Endothelial cell of umbilical vein (primary cell): Measurements from ENCODE around the gene GYS1. TPM values are rescaled to one million over a fixed set of nuclear protein-coding genes. Genes with fewer than 3 reads are reported as not detected.

Experiments
- BruUV-seq: library from RNA; stranded (reverse); fragments of 400-500 nt; replicated peaks from 2 replicates; lab custom pipeline; 2021; lab: Mats Ljungman, UMichigan
- CTCF ChIA-PET: fragments of 300-600, 350-600 bp; sonication (Branson Sonifier 250); formaldehyde crosslinking; loops from one replicate; lab custom pipeline; 2021; ENCODE audit warnings: antibody characterized with exemption, inconsistent platforms; lab: Charles Lee
- POLR2A ChIA-PET: fragments of 300-600, 350-600 bp; sonication (Branson Sonifier 250); formaldehyde crosslinking; loops from one replicate; lab custom pipeline; 2021; ENCODE audit warnings: antibody characterized with exemption, inconsistent platforms; lab: Charles Lee
- DNase-seq: peaks from one replicate; pipeline ENCODE4 v3.0.0-alpha.2; 2011; ENCODE audit warnings: low read depth, low spot score
- FAIRE-seq: peaks from 2 replicates; lab custom pipeline; 2011; peaks lifted over from hg19 to GRCh38; lab: Jason Lieb, UNC
- H2AFZ ChIP-seq: 2 replicates; pipeline ENCODE4 v1.6.0; 2012; ENCODE audit warnings: low read depth, low read length, control low read depth, inconsistent platforms
- H3K27ac ChIP-seq: 2 replicates; pipeline ENCODE4 v1.5.1; 2011; ENCODE audit warnings: low read depth, mild to moderate bottlenecking, control low read depth, low read length, moderate library complexity; ENCODE audit not compliant: insufficient read depth
- H3K27me3 ChIP-seq, 2 experiments: 2 replicates each; pipeline versions ENCODE4 v1.6.0 to v1.6.1; 2011; ENCODE audit warnings: low read length in 2 of 2, mixed read lengths in 1 of 2; ENCODE audit not compliant: control insufficient read depth in 2 of 2, insufficient read depth in 2 of 2
- H3K36me3 ChIP-seq, 2 experiments: 2 replicates in 1 of 2; 3 replicates in 1 of 2; pipeline ENCODE4 v1.5.1; 2011; ENCODE audit warnings: low read length in 2 of 2, mild to moderate bottlenecking in 1 of 2, moderate library complexity in 1 of 2; ENCODE audit not compliant: control insufficient read depth in 2 of 2, insufficient read depth in 2 of 2; ENCODE audit errors: extremely low read depth in 1 of 2
- H3K4me1 ChIP-seq: 3 replicates; pipeline ENCODE4 v1.5.1; 2011; ENCODE audit warnings: mild to moderate bottlenecking, low read length; ENCODE audit not compliant: control insufficient read depth, insufficient read depth; ENCODE audit errors: extremely low read depth
- H3K4me2 ChIP-seq: 2 replicates; pipeline ENCODE4 v1.6.1; 2011; ENCODE audit warnings: low read length, control low read depth, mixed read lengths; ENCODE audit not compliant: insufficient read depth
- H3K4me3 ChIP-seq, 3 experiments: fragments of 200-600 bp in 1 of 3; sonication (generic), shearing (Covaris generic) in 1 of 3; replicated peaks in 1 of 3; 2 replicates each; pipeline ENCODE4 v1.5.1; 2011 to 2016; ENCODE audit warnings: control low read depth in 3 of 3, low read length in 3 of 3, mild to moderate bottlenecking in 2 of 3, inconsistent platforms in 1 of 3, low read depth in 1 of 3, moderate library complexity in 1 of 3; ENCODE audit not compliant: insufficient read depth in 1 of 3
- H3K79me2 ChIP-seq: 2 replicates; pipeline ENCODE4 v1.6.0; 2012; ENCODE audit warnings: low read length, inconsistent platforms; ENCODE audit not compliant: control insufficient read depth, insufficient read depth
- H3K9ac ChIP-seq: replicated peaks from 2 replicates; pipeline ENCODE3; 2011; ENCODE audit warnings: low read length, control low read depth; ENCODE audit not compliant: insufficient read depth; ENCODE audit errors: extremely low read depth
- H3K9me1 ChIP-seq: replicated peaks from 3 replicates; pipeline ENCODE4 v1.6.0; 2011; ENCODE audit warnings: mild to moderate bottlenecking, low read length; ENCODE audit not compliant: control insufficient read depth, insufficient read depth; ENCODE audit errors: extremely low read depth
- H3K9me3 ChIP-seq: replicated peaks from 2 replicates; pipeline ENCODE4 v1.5.1; 2012; ENCODE audit warnings: low read length, inconsistent platforms; ENCODE audit not compliant: control insufficient read depth, insufficient read depth
- H4K20me1 ChIP-seq: replicated peaks from 2 replicates; pipeline ENCODE3; 2011; ENCODE audit warnings: mild to moderate bottlenecking, low read length; ENCODE audit not compliant: control insufficient read depth, insufficient read depth; ENCODE audit errors: extremely low read depth
- EZH2 ChIP-seq: IDR thresholded peaks from 2 replicates; pipeline ENCODE4 v1.6.1; 2012; ENCODE audit warnings: borderline replicate concordance, low read depth, mild to moderate bottlenecking, moderate library complexity, low read length, inconsistent platforms; ENCODE audit not compliant: severe bottlenecking
- FOS ChIP-seq: IDR thresholded peaks from 2 replicates; pipeline ENCODE4 v1.6.1; 2011; ENCODE audit warnings: mild to moderate bottlenecking, low read length, moderate library complexity, borderline replicate concordance; ENCODE audit not compliant: insufficient read depth
- GATA2 ChIP-seq: IDR thresholded peaks from 2 replicates; pipeline ENCODE4 v1.7.0; 2011; ENCODE audit warnings: low read depth, mild to moderate bottlenecking, moderate library complexity, mixed read lengths, low read length; ENCODE audit not compliant: insufficient read length, insufficient read depth
- JUN ChIP-seq: IDR thresholded peaks from 2 replicates; pipeline ENCODE4 v1.6.1; 2011; ENCODE audit warnings: borderline replicate concordance, low read depth; ENCODE audit not compliant: insufficient read length, insufficient read depth
- MYC ChIP-seq: IDR thresholded peaks from one replicate; pipeline ENCODE4 v1.6.1; 2011; ENCODE audit warnings: mild to moderate bottlenecking, low read depth, low read length
- POLR2A ChIP-seq: IDR thresholded peaks from 2 replicates; pipeline ENCODE4 v1.6.1; 2012; ENCODE audit warnings: low read depth, mild to moderate bottlenecking, control low read depth, low read length
- POLR2AphosphoS5 ChIP-seq: IDR thresholded peaks from 2 replicates; pipeline ENCODE4 v1.6.1; 2012; ENCODE audit warnings: low read depth, mild to moderate bottlenecking, control low read depth, low read length, moderate library complexity; ENCODE audit not compliant: insufficient read depth
- dilution Hi-C: fragments of 300-500 bp; cut with MboI; formaldehyde crosslinking; loops from one replicate; pipeline ENCODE4 v1.15.0; 2019; ENCODE audit warnings: low sequenced_read_pairs; ENCODE audit not compliant: extremely low pct_ligation_motif_present
- intact Hi-C: fragments of 100-400 bp; cut with micrococcal nuclease; formaldehyde crosslinking; loops from one replicate; pipeline ENCODE4 v1.10.0; 2022
- polyA plus RNA-seq, 4 experiments: library from polyadenylated mRNA; depleted of rRNA in 3 of 4; stranded (reverse) in 3 of 4; unstranded in 1 of 4; fragments of >200 nt; gene quantifications; 2 replicates each; pipeline versions ENCODE4 v1.2.1 to v1.2.3, GENCODE V29; 2011 to 2012; ENCODE audit warnings: missing spikeins in 1 of 4
- total RNA-seq: library from RNA; stranded (reverse); gene quantifications from 2 replicates; pipeline ENCODE4 v1.2.3, GENCODE V29; 2021
- TF ChIP-seq, protein P1 (sequence below): IDR thresholded peaks from 2 replicates; pipeline ENCODE4 v1.6.1; 2011; ENCODE audit not compliant: insufficient read depth, insufficient read length
- TF ChIP-seq, protein P2 (sequence below), 2 donors: IDR thresholded peaks; 1 replicate in 1 of 2; 2 replicates in 1 of 2; pipeline ENCODE4 v1.5.1; 2011; ENCODE audit warnings: low read length in 2 of 2, mild to moderate bottlenecking in 2 of 2, moderate library complexity in 2 of 2, control low read depth in 1 of 2, inconsistent platforms in 1 of 2, low read depth in 1 of 2; ENCODE audit not compliant: insufficient read depth in 1 of 2; ENCODE audit errors: extremely low read depth in 1 of 2

Gene GYS1
- total and polyA plus RNA-seq, 2 donors (not counting 3 experiments of a cell fraction or from before 2014, with no cell fraction given): 39.0 to 58.9 TPM

DNA sequence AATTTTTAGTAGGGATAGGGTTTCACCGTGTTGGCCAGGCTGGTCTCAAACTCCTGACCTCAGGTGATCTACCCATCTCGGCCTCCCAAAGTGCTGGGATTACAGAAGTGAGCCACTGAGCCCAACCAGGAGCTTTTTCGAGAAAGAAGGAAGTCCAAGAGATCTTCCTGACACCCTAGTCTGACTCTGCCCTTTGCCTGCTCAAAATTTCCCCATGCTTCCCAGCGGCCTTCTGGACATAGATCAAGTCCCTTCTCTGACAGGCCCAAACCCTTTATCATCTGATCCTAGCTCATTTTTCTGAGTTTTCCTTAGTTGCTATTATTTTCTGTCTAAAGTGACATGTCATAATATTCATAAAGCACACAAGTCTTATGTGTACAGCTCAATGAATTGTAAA, 40.0 kb downstream of the GYS1 start:
- TF ChIP-seq EZH2 (no peak), MYC (no peak), GATA2 (no peak), POLR2A (no peak), FOS (no peak), POLR2AphosphoS5 (no peak), JUN (no peak)
- TF ChIP-seq, protein P1, sequence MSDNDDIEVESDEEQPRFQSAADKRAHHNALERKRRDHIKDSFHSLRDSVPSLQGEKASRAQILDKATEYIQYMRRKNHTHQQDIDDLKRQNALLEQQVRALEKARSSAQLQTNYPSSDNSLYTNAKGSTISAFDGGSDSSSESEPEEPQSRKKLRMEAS: no peak
- TF ChIP-seq, protein P2, sequence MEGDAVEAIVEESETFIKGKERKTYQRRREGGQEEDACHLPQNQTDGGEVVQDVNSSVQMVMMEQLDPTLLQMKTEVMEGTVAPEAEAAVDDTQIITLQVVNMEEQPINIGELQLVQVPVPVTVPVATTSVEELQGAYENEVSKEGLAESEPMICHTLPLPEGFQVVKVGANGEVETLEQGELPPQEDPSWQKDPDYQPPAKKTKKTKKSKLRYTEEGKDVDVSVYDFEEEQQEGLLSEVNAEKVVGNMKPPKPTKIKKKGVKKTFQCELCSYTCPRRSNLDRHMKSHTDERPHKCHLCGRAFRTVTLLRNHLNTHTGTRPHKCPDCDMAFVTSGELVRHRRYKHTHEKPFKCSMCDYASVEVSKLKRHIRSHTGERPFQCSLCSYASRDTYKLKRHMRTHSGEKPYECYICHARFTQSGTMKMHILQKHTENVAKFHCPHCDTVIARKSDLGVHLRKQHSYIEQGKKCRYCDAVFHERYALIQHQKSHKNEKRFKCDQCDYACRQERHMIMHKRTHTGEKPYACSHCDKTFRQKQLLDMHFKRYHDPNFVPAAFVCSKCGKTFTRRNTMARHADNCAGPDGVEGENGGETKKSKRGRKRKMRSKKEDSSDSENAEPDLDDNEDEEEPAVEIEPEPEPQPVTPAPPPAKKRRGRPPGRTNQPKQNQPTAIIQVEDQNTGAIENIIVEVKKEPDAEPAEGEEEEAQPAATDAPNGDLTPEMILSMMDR (IDR thresholded peaks at IDR 0.05; ENCODE audit: extremely low read depth in 1 of 2, insufficient read depth in 1 of 2, low read depth in 1 of 2, low read length in 2 of 2): no peak
- Histone ChIP-seq H3K27me3 (no peaks in the 10 kb centered on the region), H3K79me2 (peaks cover 24% of the 10 kb centered on the region), H3K4me3 (no peak overlapping the region), H3K9me3 (no peaks in the 10 kb centered on the region), H3K36me3 (peaks cover 0 to 3% of the 10 kb centered on the region in 2 experiments), H3K27ac (no peak overlapping the region), H3K4me1 (peaks cover 18% of the 10 kb centered on the region), H3K9me1 (no peaks in the 10 kb centered on the region), H3K4me2 (no peak overlapping the region), H4K20me1 (no peaks in the 10 kb centered on the region), H3K9ac (no peak overlapping the region), H2AFZ (no peak overlapping the region)
- FAIRE-seq (no peak), DNase-seq (no peak)
- ChIA-PET CTCF (interaction anchor here (1.0 to 3.5 kb wide), 3 partner anchors 18 to 110 kb away, joined by 5 to 21 read pairs (median 6); partner anchors contain the start of gene NUCB1), POLR2A (interaction anchor here (0.6 kb wide), 1 partner anchor 321 kb away, joined by 3 read pairs; no protein-coding TSS in a partner anchor)
- no TSS peak for BruUV-seq
- intact Hi-C loops: no loop called here
- dilution Hi-C loops: no loop called here
